ENCODE results near the gene GIMAP8. TPM values are rescaled to one million over a fixed set of nuclear protein-coding genes. Genes with fewer than 3 reads are reported as not detected.
A peak's percentile ranks its signal among the peaks of the same experiment; 100 is the strongest.

Gene GIMAP8
- total and polyA plus RNA-seq, 11 donors, result 11.3 to 36.0 (median 14.9) TPM

GRCh38 chr7:150406567-150407421 is 43.6 kb upstream of the GIMAP8 start:
- Histone ChIP-seq H3K4me1 (peaks cover 0 to 34% (median 22%) of the 10 kb centered on the region in 12 donors), H3K27me3 (no peaks in the 10 kb centered on the region), H3K27ac (peak overlapping the region; percentile 86 to 98 (median 96)), H3K36me3 (peaks cover 0 to 16% (median 0%) of the 10 kb centered on the region in 9 donors), H3K9me3 (no peaks in the 10 kb centered on the region), H3K4me3 (peak overlapping the region in 8 of 12 donors; percentile 66 to 80 (median 74))
- no peak for TF ChIP-seq POLR2A (IDR thresholded peaks at IDR 0.05)
- 45 to 55% (median 51%) methylated on average over 10 of the region's 10 CpGs for WGBS, 4 donors
- DNase-seq (peak in 3 of 5 donors; percentile 24 to 47 (median 26)), ATAC-seq (no peak)
- intact Hi-C loops (cut with DNase I), result loop anchor here in 5 of 10 donors (5.0 to 10.0 kb wide), 4 partner anchors 34 to 532 kb away; partner anchors contain the start of genes REPIN1 (in 3 of the 5) and ATP6V0E2 (in 1 of the 5)

GRCh38 chr7:150407588-150408392 is 42.6 kb upstream of the GIMAP8 start:
- Histone ChIP-seq H3K36me3 (peaks cover 0 to 16% (median 0%) of the 10 kb centered on the region in 9 donors), H3K4me3 (no peak overlapping the region), H3K4me1 (peaks cover 0 to 34% (median 22%) of the 10 kb centered on the region in 12 donors), H3K9me3 (no peaks in the 10 kb centered on the region), H3K27me3 (no peaks in the 10 kb centered on the region), H3K27ac (peak overlapping the region in 3 of 12 donors; percentile 96 to 97 (median 96))
- intact Hi-C loops (cut with DNase I), result loop anchor here in 5 of 10 donors (5.0 to 10.0 kb wide), 4 partner anchors 35 to 533 kb away; partner anchors contain the start of genes REPIN1 (in 3 of the 5) and ATP6V0E2 (in 1 of the 5)
- WGBS, 4 donors, result 95 to 97% (median 96%) methylated on average over 69 to 91 of the region's 91 CpGs
- TF ChIP-seq CTCF (IDR thresholded peaks at IDR 0.05) (no peak), POLR2A (IDR thresholded peaks at IDR 0.05) (no peak)
- DNase-seq (peak in 2 of 5 donors; percentile 30 to 65), ATAC-seq (no peak)

- DNase-seq (peak in 2 of 5 donors; percentile 23 to 30), ATAC-seq (no peak)
- intact Hi-C loops (cut with DNase I), result loop anchor here in 5 of 10 donors (5.0 to 10.0 kb wide), 4 partner anchors 36 to 534 kb away; partner anchors contain the start of genes REPIN1 (in 3 of the 5) and ATP6V0E2 (in 1 of the 5)
- peaks cover 0 to 31% (median 21%) of the 10 kb centered on the region in 12 donors for H3K4me1 ChIP-seq
- 89 to 93% (median 91%) methylated on average over 16 to 22 of the region's 22 CpGs for WGBS, 4 donors
- TF ChIP-seq POLR2A (IDR thresholded peaks at IDR 0.05) (no peak), CTCF (IDR thresholded peaks at IDR 0.05) (no peak)
- no peak overlapping the region for H3K4me3 ChIP-seq
- no peaks in the 10 kb centered on the region for H3K27me3 ChIP-seq
- H3K9me3 ChIP-seq, result no peaks in the 10 kb centered on the region
- no peak overlapping the region for H3K27ac ChIP-seq
- H3K36me3 ChIP-seq, result peaks cover 0 to 16% (median 0%) of the 10 kb centered on the region in 9 donors
These were observed 41.8 kb upstream of the GIMAP8 start for GRCh38 chr7:150408393-150409299.

All from heart left ventricle (tissue), 16 donors.